Activated naive CD4-positive, alpha-beta T cell treated with anti-CD3 and anti-CD28 coated beads for 36 hours (primary cell): Measurements from ENCODE around the gene DCUN1D2. TPM values are rescaled to one million over a fixed set of nuclear protein-coding genes. Genes with fewer than 3 reads are reported as not detected.

Experiments
- CTCF ChIA-PET: fragments of 350-600 bp; sonication (Branson Sonifier 250); formaldehyde crosslinking; loops from one replicate; lab custom pipeline; 2021; ENCODE audit warnings: antibody characterized with exemption; lab: Charles Lee
- DNase-seq: peaks from one replicate; pipeline ENCODE4 v3.0.0-alpha.2; 2020
- H3K27ac Mint-ChIP-seq: one replicate; pipeline ENCODE4 v1.8.0; 2021; ENCODE audit warnings: mild to moderate bottlenecking, mixed read lengths
- H3K27me3 Mint-ChIP-seq: one replicate; pipeline ENCODE4 v1.8.0; 2021; ENCODE audit warnings: low read depth, mixed read lengths
- H3K36me3 Mint-ChIP-seq: one replicate; pipeline ENCODE4 v1.8.0; 2021; ENCODE audit warnings: low read depth, mixed read lengths
- H3K4me1 Mint-ChIP-seq: one replicate; pipeline ENCODE4 v1.8.0; 2021; ENCODE audit warnings: low read depth, mixed read lengths
- H3K4me3 Mint-ChIP-seq: one replicate; pipeline ENCODE4 v1.8.0; 2021; ENCODE audit warnings: mild to moderate bottlenecking, moderate library complexity, mixed read lengths
- H3K9me3 Mint-ChIP-seq: one replicate; pipeline ENCODE4 v1.8.0; 2021; ENCODE audit warnings: mixed read lengths
- intact Hi-C: fragments of 100-400 bp; cut with micrococcal nuclease; formaldehyde crosslinking; loops from one replicate; pipeline ENCODE4 v1.15.1; 2023
- total RNA-seq, 2 experiments: library from RNA; stranded (reverse); gene quantifications; one replicate each; pipeline ENCODE4 v1.2.3, GENCODE V29; 2021

Gene DCUN1D2
- total RNA-seq, 2 experiments from 2014 or later: 14.3 to 14.7 TPM

DNA sequence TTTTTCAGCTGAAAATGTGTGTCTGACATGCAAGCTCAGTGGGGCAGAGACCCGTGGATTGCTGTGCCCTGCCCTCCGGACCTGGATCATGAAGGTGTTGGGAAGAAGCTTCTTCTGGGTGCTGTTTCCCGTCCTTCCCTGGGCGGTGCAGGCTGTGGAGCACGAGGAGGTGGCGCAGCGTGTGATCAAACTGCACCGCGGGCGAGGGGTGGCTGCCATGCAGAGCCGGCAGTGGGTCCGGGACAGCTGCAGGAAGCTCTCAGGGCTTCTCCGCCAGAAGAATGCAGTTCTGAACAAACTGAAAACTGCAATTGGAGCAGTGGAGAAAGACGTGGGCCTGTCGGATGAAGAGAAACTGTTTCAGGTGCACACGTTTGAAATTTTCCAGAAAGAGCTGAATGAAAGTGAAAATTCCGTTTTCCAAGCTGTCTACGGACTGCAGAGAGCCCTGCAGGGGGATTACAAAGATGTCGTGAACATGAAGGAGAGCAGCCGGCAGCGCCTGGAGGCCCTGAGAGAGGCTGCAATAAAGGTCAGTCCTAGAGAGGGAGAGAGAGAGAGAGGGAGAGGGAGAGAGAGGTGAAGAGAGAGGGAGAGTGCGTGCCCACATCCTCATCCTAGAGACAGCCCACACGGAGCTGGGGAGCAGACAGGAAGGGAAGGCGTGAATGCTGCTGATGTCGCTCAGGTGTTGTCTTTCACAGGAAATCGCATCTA lies 5.1 kb upstream of the DCUN1D2 start:
- H3K9me3 Mint-ChIP-seq: no peaks in the 10 kb centered on the region
- DNase-seq: peak; percentile 13
- no peak overlapping the region for H3K4me3 Mint-ChIP-seq
- CTCF ChIA-PET: interaction anchor here (1.3 kb wide), 1 partner anchor 92 kb away, joined by 3 read pairs; no protein-coding TSS in a partner anchor
- H3K36me3 Mint-ChIP-seq: peaks cover 32% of the 10 kb centered on the region
- intact Hi-C loops: loop anchor here (10.0 kb wide), 1 partner anchor 629 kb away; no protein-coding TSS in a partner anchor
- no peak overlapping the region for H3K27ac Mint-ChIP-seq
- H3K4me1 Mint-ChIP-seq: peaks cover 43% of the 10 kb centered on the region
- H3K27me3 Mint-ChIP-seq: no peaks in the 10 kb centered on the region

DNA sequence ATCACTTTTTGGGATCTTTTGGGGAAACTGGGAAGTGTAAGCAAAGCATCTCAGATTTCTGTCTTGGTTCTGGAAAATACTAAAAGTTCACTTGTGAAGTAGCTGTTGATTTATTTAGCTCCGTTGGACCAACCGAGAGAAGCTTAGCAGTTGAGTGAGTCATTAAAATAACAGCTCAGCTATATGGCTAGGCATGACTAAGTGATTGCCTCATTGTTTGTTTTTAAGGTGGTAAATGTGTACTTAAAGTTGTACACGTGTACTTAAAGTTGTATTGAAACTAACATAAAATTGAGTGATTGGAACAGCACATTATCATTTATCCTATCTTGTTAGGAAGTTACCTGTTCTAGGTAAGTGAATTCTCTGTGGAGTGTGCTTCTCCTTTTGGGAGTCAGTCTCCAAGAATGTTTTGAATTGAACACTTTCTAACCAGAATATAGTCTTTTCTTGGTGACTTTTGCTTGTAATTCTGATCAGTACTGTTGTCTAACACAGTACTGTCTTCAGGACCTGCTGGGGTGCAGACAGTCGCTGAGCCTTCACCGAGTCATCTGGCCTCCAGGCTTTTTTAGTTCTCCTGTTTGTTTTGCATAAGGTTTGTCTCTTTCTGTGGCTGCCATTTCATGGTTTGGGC lies 2.9 kb upstream of the DCUN1D2 start:
- CTCF ChIA-PET: interaction anchor here (0.7 to 1.1 kb wide), 2 partner anchors 277 to 339 kb away, joined by 3 read pairs; no protein-coding TSS in a partner anchor
- H3K4me1 Mint-ChIP-seq: peaks cover 58% of the 10 kb centered on the region
- H3K36me3 Mint-ChIP-seq: peaks cover 22% of the 10 kb centered on the region
- intact Hi-C loops: loop anchor here (5.0 to 10.0 kb wide), 2 partner anchors 574 to 631 kb away; no protein-coding TSS in a partner anchor
- H3K4me3 Mint-ChIP-seq: peak overlapping the region; percentile 49
- no peak for DNase-seq
- peak overlapping the region; percentile 78 for H3K27ac Mint-ChIP-seq
- no peaks in the 10 kb centered on the region for H3K9me3 Mint-ChIP-seq
- no peaks in the 10 kb centered on the region for H3K27me3 Mint-ChIP-seq

DNA sequence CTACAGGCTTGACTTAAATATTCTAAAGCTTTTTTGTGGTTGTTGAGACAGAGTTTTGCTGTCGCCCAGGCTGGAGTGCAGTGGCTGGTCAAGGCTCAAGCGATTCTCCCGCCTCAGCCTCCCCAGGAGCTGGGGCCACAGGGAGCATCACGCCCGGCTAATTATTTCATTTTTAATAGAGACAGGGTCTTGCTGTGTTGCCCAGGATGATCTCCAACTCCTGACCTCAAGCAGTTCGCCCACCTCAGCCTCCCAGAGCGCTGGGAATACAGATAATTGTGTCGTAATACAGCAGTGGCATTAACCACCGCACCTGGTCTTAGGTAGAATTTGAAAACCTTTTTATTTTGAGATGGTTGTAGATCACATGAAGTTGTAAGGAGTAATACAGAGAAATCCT lies 1.5 kb upstream of the DCUN1D2 start:
- no peak overlapping the region for H3K27ac Mint-ChIP-seq
- no peaks in the 10 kb centered on the region for H3K9me3 Mint-ChIP-seq

DNA sequence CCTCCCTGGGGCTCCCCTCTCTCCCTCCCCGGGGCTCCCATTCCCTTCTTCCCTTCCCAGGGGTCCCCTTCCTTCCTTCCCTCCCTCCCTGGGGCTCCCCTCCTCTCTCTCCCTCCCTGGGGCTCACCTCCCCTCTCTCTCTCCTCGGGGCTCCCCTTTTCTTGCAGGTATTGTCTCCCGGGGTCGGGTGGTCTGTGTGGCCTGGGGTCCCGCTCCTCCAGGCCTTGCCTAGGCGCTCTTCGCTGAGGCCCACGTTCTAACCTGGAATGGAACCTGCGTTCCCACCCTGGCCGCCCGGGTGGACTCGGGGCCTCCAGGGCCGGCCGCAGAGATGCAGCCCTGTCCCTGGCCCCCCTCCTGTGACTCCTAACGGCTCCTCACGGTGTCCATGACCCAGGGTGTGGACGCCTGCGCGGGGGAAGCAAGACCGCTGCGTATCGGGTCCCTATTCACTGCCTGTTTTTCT lies 940 bp upstream of the DCUN1D2 start:
- Mint-ChIP-seq H3K27ac (no peak overlapping the region), H3K9me3 (no peaks in the 10 kb centered on the region), H3K36me3 (peaks cover 13% of the 10 kb centered on the region), H3K4me3 (peak overlapping the region; percentile 74), H3K27me3 (no peaks in the 10 kb centered on the region), H3K4me1 (peaks cover 69% of the 10 kb centered on the region)
- DNase-seq: no peak
- intact Hi-C loops: loop anchor here (2.0 to 10.0 kb wide), 3 partner anchors 339 to 633 kb away; no protein-coding TSS in a partner anchor
- CTCF ChIA-PET: no interaction called here

More for the DNA sequence above, 1.5 kb upstream of the DCUN1D2 start:
- Mint-ChIP-seq H3K36me3 (peaks cover 15% of the 10 kb centered on the region), H3K4me1 (peaks cover 71% of the 10 kb centered on the region), H3K4me3 (peak overlapping the region; percentile 74), H3K27me3 (no peaks in the 10 kb centered on the region)
- DNase-seq: no peak
- intact Hi-C loops: loop anchor here (2.0 to 10.0 kb wide), 3 partner anchors 339 to 633 kb away; no protein-coding TSS in a partner anchor
- CTCF ChIA-PET: no interaction called here

GRCh38 chr13:113489549-113490495 lies 689 bp downstream of the DCUN1D2 start:
- Mint-ChIP-seq H3K4me1 (peaks cover 58% of the 10 kb centered on the region), H3K4me3 (peak overlapping the region; percentile 96), H3K27ac (peak overlapping the region; percentile 85), H3K27me3 (no peaks in the 10 kb centered on the region), H3K36me3 (peaks cover 4% of the 10 kb centered on the region), H3K9me3 (no peaks in the 10 kb centered on the region)
- DNase-seq: peak; percentile 60
- intact Hi-C loops: loop anchor here (1.0 to 10.0 kb wide), 6 partner anchors 94 to 635 kb away; partner anchors contain the start of genes CUL4A, LAMP1 and TFDP1
- CTCF ChIA-PET: interaction anchor here (1.1 to 2.0 kb wide), 2 partner anchors 12 to 14 kb away, joined by 3 to 5 read pairs; no protein-coding TSS in a partner anchor

- intact Hi-C loops: no loop called here
- Mint-ChIP-seq H3K4me3 (peak overlapping the region; percentile 96), H3K9me3 (no peaks in the 10 kb centered on the region), H3K27ac (no peak overlapping the region), H3K36me3 (peaks cover 4% of the 10 kb centered on the region), H3K27me3 (no peaks in the 10 kb centered on the region), H3K4me1 (peaks cover 55% of the 10 kb centered on the region)
- no peak for DNase-seq
- CTCF ChIA-PET: interaction anchor here (1.1 to 2.0 kb wide), 2 partner anchors 11 to 14 kb away, joined by 3 to 5 read pairs; no protein-coding TSS in a partner anchor
Measured at GRCh38 chr13:113489171-113489548, 1.4 kb downstream of the DCUN1D2 start.

- CTCF ChIA-PET: interaction anchor here (0.7 to 2.0 kb wide), 4 partner anchors 10 to 74 kb away, joined by 3 to 5 read pairs (median 3); no protein-coding TSS in a partner anchor
- H3K9me3 Mint-ChIP-seq: no peaks in the 10 kb centered on the region
- intact Hi-C loops: no loop called here
- H3K4me3 Mint-ChIP-seq: peak overlapping the region; percentile 7
- H3K4me1 Mint-ChIP-seq: peaks cover 48% of the 10 kb centered on the region
- no peaks in the 10 kb centered on the region for H3K27me3 Mint-ChIP-seq
- DNase-seq: no peak
- peaks cover 6% of the 10 kb centered on the region for H3K36me3 Mint-ChIP-seq
- H3K27ac Mint-ChIP-seq: no peak overlapping the region
Measured at GRCh38 chr13:113488283-113488682, 2.2 kb downstream of the DCUN1D2 start.

DNA sequence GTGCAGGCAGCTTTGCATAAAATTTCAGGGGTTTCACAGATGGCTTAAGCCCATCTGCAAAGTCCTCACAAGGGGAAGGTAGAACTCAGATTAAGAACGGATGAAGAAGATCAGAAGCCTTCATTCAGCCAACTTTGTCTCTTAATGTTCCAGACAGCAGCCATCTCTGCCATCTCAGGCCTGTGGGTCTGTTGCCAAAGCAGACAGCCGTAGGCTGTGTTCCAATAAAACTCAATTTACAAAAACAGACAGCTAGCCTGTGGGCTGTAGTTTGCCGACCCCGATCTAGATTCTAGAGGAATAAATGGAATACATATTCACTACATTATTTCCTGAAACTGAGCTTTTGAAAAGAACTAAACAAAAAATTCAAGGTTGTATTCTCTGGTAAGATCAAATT lies 3.8 kb downstream of the DCUN1D2 start:
- Mint-ChIP-seq H3K4me1 (peaks cover 34% of the 10 kb centered on the region), H3K9me3 (no peaks in the 10 kb centered on the region), H3K27me3 (no peaks in the 10 kb centered on the region), H3K27ac (no peak overlapping the region), H3K36me3 (peaks cover 6% of the 10 kb centered on the region), H3K4me3 (no peak overlapping the region)
- DNase-seq: no peak
- intact Hi-C loops: no loop called here
- CTCF ChIA-PET: interaction anchor here (0.6 kb wide), 1 partner anchor 43 kb away, joined by 3 read pairs; no protein-coding TSS in a partner anchor

GRCh38 chr13:113485545-113485944 lies 5.0 kb downstream of the DCUN1D2 start:
- CTCF ChIA-PET: interaction anchor here (0.6 kb wide), 2 partner anchors 186 to 188 kb away, joined by 3 to 4 read pairs; no protein-coding TSS in a partner anchor
- H3K27ac Mint-ChIP-seq: no peak overlapping the region
- peaks cover 33% of the 10 kb centered on the region for H3K4me1 Mint-ChIP-seq
- DNase-seq: no peak
- H3K36me3 Mint-ChIP-seq: peaks cover 6% of the 10 kb centered on the region
- H3K9me3 Mint-ChIP-seq: no peaks in the 10 kb centered on the region
- intact Hi-C loops: no loop called here
- no peak overlapping the region for H3K4me3 Mint-ChIP-seq
- no peaks in the 10 kb centered on the region for H3K27me3 Mint-ChIP-seq

DNA sequence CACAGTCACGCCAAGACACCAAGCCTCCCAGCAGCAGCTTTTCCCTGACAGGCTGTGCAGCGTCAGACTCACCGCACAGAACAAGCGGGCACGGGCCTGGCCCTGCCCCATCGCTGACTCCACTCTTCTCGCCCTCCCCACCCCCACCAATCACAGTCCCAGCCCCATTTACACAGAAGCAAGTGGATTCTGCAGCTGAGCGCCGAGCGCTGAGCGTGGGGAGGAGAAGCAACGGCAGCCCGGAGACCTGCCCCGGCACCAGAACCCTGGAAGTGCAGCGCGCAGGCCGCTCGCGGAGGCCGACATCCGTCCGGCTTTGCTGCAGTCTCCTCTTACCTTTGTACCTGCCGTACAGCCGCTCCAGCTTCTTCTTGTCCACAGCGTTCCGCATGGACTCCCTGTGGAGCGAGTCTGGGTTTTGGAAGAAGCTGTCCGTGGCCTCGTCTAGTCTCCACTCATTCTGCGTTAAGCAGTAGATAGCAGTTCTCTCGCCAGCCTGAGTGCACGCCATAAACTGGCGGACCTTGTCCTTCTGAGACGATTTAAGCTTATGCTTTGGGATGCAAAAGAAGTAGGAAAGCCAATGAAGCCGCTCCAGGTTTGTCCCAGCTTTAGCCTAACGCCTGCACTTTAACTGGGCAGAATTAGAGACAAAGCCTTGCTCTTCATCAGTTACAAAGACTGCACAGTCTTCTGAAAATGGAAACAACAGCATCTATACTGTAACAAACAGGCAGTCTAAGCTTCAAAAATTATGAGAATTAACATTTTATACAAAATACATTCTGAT lies 6.8 kb downstream of the DCUN1D2 start:
- no peak overlapping the region for H3K4me3 Mint-ChIP-seq
- peaks cover 8% of the 10 kb centered on the region for H3K36me3 Mint-ChIP-seq
- DNase-seq: no peak
- H3K4me1 Mint-ChIP-seq: peaks cover 20% of the 10 kb centered on the region
- no peak overlapping the region for H3K27ac Mint-ChIP-seq
- intact Hi-C loops: no loop called here
- CTCF ChIA-PET: no interaction called here
- H3K27me3 Mint-ChIP-seq: no peaks in the 10 kb centered on the region
- H3K9me3 Mint-ChIP-seq: no peaks in the 10 kb centered on the region

GRCh38 chr13:113483081-113483480 lies 7.4 kb downstream of the DCUN1D2 start:
- Mint-ChIP-seq H3K36me3 (peaks cover 8% of the 10 kb centered on the region), H3K9me3 (no peaks in the 10 kb centered on the region), H3K27me3 (no peaks in the 10 kb centered on the region), H3K27ac (no peak overlapping the region), H3K4me1 (peaks cover 14% of the 10 kb centered on the region), H3K4me3 (no peak overlapping the region)
- no peak for DNase-seq
- CTCF ChIA-PET: no interaction called here
- intact Hi-C loops: no loop called here
